Brain microvascular endothelial cell (primary cell): Measurements from ENCODE around the gene STAP2.

ENCODE experiments used
- DNase-seq: peaks from one replicate; pipeline ENCODE4 v3.0.0-alpha.2; 2020
- H3K27ac ChIP-seq: fragments of 250-450 bp; sonication (Bioruptor Pico); 2 replicates; pipeline ENCODE4 v1.5.1; 2020; ENCODE audit warnings: mild to moderate bottlenecking, moderate library complexity
- H3K27me3 ChIP-seq: fragments of 250-450 bp; sonication (Bioruptor Pico); replicated peaks from 2 replicates; pipeline ENCODE4 v1.5.1; 2020; ENCODE audit warnings: mild to moderate bottlenecking
- H3K36me3 ChIP-seq: fragments of 250-450 bp; sonication (Bioruptor Pico); replicated peaks from 2 replicates; pipeline ENCODE4 v1.5.1; 2020; ENCODE audit warnings: mild to moderate bottlenecking
- H3K4me3 ChIP-seq: 2 replicates; pipeline ENCODE4 v1.5.1; 2011; ENCODE audit warnings: low read depth, mild to moderate bottlenecking, control low read depth, low read length, moderate library complexity
- in situ Hi-C: cut with HindIII; loops from 2 replicates; pipeline ENCODE4 v1.10.0; 2017; ENCODE audit warnings: low sequenced_read_pairs, low pct_ligation_motif_present
- TF ChIP-seq, protein P1 (sequence below): IDR thresholded peaks from 2 replicates; pipeline ENCODE4 v1.5.1; 2011; ENCODE audit warnings: low read depth, mild to moderate bottlenecking, moderate library complexity, low read length, control low read depth, inconsistent platforms; ENCODE audit errors: missing control alignments

The STAP2 gene

DNA sequence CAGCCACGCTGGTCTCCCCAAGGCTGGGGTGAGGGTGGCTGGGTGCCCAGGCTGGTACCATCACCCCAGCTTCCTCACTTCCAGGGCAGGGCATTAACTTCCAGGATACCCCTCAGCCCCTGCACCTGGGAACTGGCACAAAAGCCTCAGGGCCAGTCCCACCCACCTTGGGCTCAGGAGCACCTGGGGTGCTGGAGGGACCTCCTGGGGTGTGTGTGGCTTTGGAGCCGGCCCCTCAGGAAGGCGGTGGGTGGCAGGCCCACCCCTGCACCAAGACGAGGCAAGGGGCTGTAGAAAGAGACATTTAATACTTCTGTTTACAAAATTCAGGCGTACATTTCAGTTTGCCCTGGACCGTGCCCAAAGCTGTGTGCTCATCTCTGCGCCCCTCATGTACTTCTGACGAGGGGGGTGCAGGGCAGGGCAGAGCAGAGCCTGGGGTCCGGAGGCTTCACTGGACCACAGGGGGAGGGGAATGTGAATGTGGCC is 21.5 kb upstream of the STAP2 start:
- Histone ChIP-seq H3K36me3 (peaks cover 52% of the 10 kb centered on the region), H3K4me3 (no peak overlapping the region), H3K27ac (no peak overlapping the region), H3K27me3 (no peaks in the 10 kb centered on the region)
- TF ChIP-seq, protein P1, sequence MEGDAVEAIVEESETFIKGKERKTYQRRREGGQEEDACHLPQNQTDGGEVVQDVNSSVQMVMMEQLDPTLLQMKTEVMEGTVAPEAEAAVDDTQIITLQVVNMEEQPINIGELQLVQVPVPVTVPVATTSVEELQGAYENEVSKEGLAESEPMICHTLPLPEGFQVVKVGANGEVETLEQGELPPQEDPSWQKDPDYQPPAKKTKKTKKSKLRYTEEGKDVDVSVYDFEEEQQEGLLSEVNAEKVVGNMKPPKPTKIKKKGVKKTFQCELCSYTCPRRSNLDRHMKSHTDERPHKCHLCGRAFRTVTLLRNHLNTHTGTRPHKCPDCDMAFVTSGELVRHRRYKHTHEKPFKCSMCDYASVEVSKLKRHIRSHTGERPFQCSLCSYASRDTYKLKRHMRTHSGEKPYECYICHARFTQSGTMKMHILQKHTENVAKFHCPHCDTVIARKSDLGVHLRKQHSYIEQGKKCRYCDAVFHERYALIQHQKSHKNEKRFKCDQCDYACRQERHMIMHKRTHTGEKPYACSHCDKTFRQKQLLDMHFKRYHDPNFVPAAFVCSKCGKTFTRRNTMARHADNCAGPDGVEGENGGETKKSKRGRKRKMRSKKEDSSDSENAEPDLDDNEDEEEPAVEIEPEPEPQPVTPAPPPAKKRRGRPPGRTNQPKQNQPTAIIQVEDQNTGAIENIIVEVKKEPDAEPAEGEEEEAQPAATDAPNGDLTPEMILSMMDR, result no peak
- no peak for DNase-seq
- in situ Hi-C loops, result no loop called here

DNA sequence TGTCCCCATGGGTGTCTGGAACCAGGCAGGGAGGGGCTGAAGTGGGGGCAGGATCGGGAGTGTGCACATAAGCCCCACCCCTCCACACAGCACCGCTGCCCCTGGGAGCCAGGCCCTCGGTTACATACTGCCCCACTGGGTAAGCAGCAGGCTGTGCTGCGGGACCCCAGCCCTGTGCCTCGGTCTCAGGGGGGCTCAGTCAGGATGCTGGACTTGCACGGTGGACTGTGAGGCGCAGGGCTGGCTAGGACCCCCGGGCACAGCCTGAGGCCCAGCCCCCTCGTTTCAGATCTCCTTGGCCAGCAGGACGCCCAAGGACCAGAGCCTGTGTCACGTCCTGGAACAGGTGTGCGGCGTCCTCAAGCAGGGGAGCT is 21.0 kb upstream of the STAP2 start:
- no peak overlapping the region for H3K4me3 ChIP-seq
- peaks cover 49% of the 10 kb centered on the region for H3K36me3 ChIP-seq
- TF ChIP-seq, protein P1, result no peak
- H3K27me3 ChIP-seq, result no peaks in the 10 kb centered on the region
- no peak overlapping the region for H3K27ac ChIP-seq
- in situ Hi-C loops, result no loop called here
- DNase-seq, result no peak

DNA sequence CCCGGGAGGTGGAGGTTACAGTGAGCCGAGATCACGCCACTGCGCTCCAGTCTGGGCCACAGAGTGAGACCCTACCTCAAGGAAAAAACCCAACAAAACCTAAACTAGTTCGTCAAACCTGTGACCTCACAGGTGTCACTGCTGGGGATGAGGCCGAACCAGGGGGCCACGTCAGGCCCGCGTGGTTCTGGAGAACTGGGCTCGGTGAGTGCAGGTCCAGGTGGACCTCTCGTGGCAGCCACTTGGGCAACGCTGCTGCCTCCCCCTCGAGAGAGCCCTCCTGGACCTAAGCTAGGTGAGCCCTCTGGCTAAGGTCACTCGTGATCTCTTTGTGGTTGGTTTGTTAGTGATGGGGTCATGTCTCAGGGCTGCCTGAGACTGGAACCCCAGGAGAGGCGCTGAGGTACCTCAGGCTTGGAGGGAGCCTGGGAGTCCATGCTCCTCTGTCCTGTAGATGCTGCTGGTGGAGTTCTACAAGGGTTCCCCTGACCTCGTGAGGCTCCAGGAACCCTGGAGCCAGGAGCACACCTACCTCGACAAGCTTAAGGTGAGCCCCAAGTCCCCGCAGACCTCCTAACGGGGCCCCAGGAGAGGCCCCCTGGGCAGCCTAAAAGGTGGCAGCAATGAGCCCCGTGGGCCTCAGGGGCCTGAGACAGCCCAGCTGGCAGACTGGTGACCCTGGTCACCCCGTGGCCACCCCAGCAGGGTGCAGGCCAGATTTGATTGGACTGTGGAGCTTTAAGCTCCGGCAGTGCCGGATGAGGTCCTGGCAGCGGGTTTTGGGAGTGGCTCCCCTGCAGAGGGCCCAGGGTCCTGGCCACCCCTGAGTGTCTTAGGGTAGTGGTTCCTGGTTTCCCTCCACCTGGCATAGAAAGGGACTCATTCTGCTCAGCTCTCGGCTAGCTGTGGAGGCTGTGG is 20.3 kb upstream of the STAP2 start:
- no peak overlapping the region for H3K27ac ChIP-seq
- H3K36me3 ChIP-seq, result peaks cover 43% of the 10 kb centered on the region
- DNase-seq, result no peak

DNA sequence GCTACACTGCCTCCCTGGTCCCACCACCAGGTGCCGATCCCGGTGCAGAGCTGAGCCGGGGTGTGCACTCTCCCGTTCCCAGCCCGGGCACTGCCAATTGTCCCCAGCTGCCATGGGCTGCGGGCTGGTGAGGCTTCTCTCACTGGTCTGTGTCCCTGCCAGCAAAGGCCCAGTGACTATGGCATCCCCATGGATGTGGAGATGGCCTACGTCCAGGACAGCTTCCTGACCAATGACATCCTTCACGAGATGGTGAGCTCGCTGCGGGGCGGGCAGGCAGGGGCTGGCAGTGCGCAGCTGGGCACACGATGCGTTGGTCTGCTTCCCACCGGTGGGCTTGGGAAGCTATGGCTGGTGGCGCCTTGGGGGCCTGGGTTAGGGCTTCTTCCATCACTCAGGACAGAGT is 19.3 kb upstream of the STAP2 start:
- in situ Hi-C loops, result no loop called here
- Histone ChIP-seq H3K36me3 (peaks cover 33% of the 10 kb centered on the region), H3K27ac (no peak overlapping the region), H3K4me3 (no peak overlapping the region), H3K27me3 (no peaks in the 10 kb centered on the region)
- TF ChIP-seq, protein P1, result no peak
- no peak for DNase-seq

More for the DNA sequence above, 20.3 kb upstream of the STAP2 start:
- no peaks in the 10 kb centered on the region for H3K27me3 ChIP-seq
- in situ Hi-C loops, result no loop called here
- H3K4me3 ChIP-seq, result no peak overlapping the region
- TF ChIP-seq, protein P1, result no peak

DNA sequence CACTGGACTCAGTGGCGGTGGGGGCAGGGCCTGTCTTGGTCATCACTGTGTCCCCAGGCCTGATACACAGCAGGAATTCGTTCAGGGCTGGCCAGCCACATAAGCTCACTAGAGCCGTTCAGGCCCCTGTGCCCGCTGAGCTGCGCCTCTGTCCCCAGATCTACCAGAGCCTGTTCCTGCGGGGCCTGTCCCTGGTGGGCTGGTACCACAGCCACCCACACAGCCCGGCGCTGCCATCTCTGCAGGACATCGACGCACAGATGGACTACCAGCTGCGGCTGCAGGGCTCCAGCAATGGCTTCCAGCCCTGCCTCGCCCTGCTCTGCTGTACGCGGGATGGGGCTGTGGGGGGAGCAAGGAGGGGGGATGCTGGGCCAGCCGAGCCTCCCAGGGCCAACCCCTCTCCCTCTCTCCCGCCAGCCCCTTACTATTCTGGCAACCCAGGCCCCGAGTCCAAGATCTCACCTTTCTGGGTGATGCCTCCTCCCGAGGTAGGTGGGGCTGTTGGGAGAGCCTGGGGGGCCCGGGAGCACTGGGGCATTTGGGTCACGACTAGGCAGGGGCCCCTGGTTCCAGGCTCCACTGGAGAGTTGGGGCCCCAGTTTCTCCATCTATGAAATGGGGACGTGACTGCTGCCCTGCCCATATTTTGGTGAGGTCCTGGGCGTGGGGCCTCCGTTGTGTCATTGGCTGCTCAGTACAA is 18.6 kb upstream of the STAP2 start:
- in situ Hi-C loops, result no loop called here
- Histone ChIP-seq H3K27me3 (no peaks in the 10 kb centered on the region), H3K27ac (no peak overlapping the region), H3K36me3 (peaks cover 26% of the 10 kb centered on the region), H3K4me3 (no peak overlapping the region)
- DNase-seq, result no peak
- TF ChIP-seq, protein P1, result no peak
